ENCODE data around the gene CTNNBIP1. TPM values are rescaled to one million over a fixed set of nuclear protein-coding genes. Genes with fewer than 3 reads are reported as not detected.

Gene CTNNBIP1
- total RNA-seq, 1 experiment from 2014 or later, result 20.8 TPM

DNA sequence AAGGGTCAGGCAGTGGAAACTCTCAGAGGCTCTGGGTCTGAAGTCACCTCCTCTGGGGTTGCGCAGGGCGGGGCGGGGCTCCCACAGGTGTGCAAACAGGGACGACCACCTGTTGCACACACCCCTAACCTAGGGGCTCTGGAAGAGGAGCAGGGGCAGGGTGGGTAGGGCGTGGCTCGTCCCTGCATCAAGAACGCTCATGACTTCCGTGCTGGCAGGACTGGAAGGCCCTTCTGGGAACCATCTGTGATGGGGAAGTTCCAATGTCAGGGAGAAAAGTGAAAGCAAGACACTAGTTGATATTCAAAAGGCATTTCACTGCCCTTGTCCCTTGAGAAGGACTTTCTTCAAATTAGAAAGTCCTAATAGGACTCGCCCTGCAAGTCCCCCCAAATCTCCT is 64.2 kb downstream of the CTNNBIP1 start:
- in situ Hi-C loops (cut with HindIII; ENCODE audit: low pct_unique_long_range_greater_than_20kb, low sequenced_read_pairs), result no loop called here
- no peak for DNase-seq (ENCODE audit: low read depth)

DNA sequence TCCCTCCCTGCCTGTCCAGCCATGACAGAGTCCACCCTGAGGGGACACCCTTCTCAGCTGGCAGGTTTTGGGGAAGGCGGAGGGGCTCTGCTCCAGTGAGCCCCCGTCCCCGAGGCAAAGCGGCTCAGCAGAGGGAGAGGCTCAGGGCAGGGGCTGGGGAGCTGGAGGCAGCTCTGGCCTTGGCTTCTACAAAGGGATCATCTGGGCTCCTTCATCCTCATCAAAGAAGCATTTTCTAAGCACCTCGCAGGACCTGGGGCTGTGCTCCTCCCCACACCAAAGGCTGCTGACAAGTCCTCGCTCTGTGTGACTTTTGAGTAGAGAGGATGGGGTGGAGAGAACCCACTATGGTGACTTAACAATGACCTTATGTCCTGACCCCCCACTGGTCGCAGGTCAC is 65.3 kb downstream of the CTNNBIP1 start:
- no peak for DNase-seq (ENCODE audit: low read depth)
- in situ Hi-C loops (cut with HindIII; ENCODE audit: low pct_unique_long_range_greater_than_20kb, low sequenced_read_pairs), result no loop called here

DNA sequence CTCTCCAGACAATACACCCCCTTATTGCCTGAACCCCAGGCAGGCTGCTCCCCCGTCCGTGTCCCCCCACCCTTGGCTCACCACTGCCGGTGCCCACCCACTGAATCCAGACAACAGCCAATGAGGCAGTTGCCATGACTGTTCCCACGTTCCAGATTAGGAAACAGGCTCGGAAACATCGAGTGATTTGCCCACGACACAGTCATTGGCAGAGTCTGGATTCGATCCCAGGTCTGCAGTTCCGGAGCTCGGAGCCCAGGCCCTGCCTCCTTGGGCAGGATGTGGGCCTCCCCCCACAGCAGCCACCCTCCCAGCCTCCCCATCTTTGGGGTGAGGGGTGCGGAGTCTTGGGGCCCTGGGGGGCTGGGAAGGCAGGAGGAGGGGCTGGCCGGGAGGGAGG is 66.0 kb downstream of the CTNNBIP1 start:
- in situ Hi-C loops (cut with HindIII; ENCODE audit: low pct_unique_long_range_greater_than_20kb, low sequenced_read_pairs), result no loop called here
- no peak for DNase-seq (ENCODE audit: low read depth)

DNA sequence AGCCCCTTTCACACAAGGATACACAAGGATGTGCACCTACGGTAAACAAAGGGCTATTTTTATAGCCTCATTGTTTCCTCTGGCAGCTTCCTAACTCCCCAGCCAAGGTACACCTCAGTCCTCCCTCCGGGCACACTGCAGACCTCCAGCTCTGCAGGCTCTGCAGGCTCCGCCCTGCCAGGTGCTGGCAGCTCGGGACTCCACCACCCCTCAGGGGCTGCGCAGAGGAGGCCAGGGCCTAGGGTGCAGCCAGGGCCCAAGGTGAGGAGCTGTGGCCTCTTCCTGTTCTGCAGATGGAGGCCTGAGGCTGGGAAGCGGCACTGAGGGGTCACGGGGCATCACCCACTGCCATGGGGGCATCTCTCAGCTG is 66.5 kb downstream of the CTNNBIP1 start:
- in situ Hi-C loops (cut with HindIII; ENCODE audit: low pct_unique_long_range_greater_than_20kb, low sequenced_read_pairs), result no loop called here
- DNase-seq (ENCODE audit: low read depth), result no peak

DNA sequence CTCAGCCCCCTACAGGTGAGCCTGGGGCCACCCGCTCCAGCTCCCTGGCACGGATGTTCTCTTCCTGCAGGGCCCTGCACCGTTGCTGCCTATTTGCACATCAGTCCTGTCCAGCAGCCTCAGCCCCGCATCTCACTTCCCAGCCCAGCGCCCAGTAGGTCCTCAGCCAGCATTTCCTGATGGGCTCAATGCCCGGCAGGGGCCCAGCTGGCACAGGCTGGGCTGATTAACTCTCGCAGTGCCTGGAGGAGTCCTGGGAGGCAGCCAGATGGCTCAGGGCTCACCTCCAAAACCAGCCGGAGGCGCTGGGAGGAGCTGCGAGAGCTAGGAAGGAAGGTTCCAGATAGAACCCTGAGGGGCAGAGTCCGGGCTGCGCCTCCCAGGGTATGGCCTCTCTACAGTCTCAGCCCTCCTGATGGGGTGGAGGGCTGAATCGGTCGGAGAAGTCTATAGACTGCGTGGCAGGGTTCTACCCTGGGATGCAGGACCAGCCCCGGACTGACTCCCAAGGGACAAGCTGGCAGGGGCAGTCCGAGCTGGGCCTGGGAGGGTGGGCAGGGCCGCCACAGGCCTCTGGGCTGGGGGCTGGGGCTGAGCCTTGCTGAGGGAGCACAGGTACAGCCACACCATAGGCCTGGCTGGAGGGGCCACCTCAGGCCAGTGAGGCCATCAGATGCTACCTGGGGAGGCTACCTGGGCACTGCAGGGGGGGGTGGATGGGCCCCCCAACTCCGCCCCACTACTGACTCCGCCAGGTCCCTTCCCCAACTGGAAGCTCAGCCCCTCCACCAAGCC is 67.1 kb downstream of the CTNNBIP1 start:
- no peak for DNase-seq (ENCODE audit: low read depth)
- in situ Hi-C loops (cut with HindIII; ENCODE audit: low pct_unique_long_range_greater_than_20kb, low sequenced_read_pairs), result no loop called here

DNA sequence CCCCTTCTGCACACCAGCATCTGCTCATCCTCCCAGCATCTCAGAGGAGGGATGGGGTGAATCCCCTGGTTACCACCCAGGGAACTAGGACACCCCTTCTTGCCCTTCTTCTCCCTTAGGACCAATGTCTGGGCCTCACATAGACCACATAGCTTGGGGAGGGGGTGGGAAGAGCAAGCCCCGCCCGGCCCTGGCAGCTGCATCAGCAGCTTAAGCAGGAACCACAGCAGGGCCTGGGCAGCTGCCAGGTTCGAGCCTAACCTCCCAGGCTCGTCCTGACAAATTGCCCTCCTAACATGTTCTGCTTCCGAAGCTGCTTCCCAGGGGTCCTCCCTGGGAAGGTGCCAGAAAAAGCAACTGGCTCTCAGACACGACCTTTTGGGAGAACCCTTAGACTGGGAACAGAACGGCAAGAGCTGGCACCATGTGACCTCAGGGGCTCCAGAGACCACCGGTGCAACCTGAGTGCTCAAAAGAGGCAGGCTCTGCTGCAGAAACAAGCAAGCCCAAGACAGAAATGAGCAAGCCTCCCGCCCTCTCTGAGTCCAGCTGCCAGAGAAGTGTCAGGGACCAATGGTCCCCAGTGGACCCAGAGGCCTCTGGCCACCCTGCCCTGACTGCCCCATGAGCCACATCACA is 67.9 kb downstream of the CTNNBIP1 start:
- no peak for DNase-seq (ENCODE audit: low read depth)
- in situ Hi-C loops (cut with HindIII; ENCODE audit: low pct_unique_long_range_greater_than_20kb, low sequenced_read_pairs), result no loop called here

DNA sequence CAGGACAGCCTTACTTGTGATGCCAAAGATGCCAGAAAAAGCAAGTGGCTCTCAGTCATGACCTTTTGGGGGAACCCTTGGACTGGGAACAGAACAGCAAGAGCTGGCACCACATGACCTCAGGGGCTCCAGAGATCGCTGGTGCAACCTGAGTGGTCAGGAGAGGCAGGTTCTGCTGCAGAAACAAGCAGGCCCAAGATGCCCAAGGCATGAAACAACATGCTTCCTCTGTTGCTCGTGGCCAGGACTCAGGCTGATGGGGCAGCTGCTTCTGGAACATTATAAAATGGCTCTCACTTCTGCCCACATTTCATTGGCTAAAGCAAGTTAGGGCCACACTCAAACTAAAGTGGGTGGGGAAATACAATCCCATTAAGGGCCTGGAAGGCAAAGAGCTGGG is 68.6 kb downstream of the CTNNBIP1 start:
- in situ Hi-C loops (cut with HindIII; ENCODE audit: low pct_unique_long_range_greater_than_20kb, low sequenced_read_pairs), result no loop called here
- DNase-seq (ENCODE audit: low read depth), result no peak

DNA sequence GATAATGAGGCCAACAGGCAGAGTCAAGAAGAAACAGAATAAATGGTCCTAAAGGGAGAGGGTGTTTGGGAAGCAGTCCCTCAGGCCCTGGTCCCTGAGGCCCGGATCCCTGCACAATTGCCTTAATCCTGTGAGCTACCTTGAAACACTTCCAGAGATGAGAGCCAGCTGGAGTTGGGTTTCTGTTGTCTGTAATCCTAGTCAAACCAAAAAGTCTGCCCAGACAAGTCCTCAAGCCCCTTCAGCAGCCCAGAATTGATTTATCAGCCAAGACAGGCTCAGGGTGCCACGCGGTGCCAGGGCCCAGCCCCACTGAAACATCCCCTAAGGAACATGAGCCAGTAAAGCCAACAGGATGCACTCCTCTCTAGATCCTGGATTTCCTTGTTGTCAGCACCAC is 69.9 kb downstream of the CTNNBIP1 start:
- in situ Hi-C loops (cut with HindIII; ENCODE audit: low pct_unique_long_range_greater_than_20kb, low sequenced_read_pairs), result no loop called here
- no peak for DNase-seq (ENCODE audit: low read depth)

DNA sequence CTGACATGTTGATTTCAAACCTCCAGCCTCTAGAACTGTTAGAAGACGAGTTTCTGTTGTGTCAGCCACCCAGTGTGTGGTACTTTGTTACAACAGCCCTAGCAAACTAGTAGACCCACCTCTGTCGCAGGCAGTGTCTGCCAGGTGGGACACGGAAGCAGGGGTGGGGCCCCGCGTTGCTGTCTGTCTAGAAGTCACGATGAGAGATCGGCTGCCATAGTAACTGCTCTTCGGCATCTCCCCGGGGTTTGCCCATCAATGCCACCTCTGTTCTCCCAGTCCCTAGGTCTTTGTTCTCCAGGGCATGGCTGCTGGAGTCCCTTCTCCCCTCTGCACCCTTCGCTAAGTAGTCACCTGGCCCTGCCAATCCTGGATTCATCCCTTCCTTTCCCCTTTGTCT is 71.1 kb downstream of the CTNNBIP1 start:
- in situ Hi-C loops (cut with HindIII; ENCODE audit: low pct_unique_long_range_greater_than_20kb, low sequenced_read_pairs), result no loop called here
- DNase-seq (ENCODE audit: low read depth), result no peak

DNA sequence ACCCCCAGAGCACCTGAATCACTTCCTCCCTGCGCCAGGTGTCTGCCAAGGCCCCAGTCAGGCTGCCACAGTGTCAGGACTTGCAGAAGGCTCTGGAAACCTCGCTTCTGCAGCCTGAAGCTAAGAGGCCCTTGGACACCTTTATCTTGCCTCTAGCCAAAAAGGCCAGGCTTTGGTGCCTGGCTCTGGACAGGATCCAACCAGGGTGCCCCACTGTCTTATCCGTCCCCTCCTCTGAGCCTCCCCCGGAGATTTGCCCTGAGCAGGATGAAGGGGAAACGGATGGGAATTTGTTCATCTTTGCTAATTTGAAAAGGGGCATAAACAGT is 73.5 kb downstream of the CTNNBIP1 start:
- in situ Hi-C loops (cut with HindIII; ENCODE audit: low pct_unique_long_range_greater_than_20kb, low sequenced_read_pairs), result no loop called here

DNA sequence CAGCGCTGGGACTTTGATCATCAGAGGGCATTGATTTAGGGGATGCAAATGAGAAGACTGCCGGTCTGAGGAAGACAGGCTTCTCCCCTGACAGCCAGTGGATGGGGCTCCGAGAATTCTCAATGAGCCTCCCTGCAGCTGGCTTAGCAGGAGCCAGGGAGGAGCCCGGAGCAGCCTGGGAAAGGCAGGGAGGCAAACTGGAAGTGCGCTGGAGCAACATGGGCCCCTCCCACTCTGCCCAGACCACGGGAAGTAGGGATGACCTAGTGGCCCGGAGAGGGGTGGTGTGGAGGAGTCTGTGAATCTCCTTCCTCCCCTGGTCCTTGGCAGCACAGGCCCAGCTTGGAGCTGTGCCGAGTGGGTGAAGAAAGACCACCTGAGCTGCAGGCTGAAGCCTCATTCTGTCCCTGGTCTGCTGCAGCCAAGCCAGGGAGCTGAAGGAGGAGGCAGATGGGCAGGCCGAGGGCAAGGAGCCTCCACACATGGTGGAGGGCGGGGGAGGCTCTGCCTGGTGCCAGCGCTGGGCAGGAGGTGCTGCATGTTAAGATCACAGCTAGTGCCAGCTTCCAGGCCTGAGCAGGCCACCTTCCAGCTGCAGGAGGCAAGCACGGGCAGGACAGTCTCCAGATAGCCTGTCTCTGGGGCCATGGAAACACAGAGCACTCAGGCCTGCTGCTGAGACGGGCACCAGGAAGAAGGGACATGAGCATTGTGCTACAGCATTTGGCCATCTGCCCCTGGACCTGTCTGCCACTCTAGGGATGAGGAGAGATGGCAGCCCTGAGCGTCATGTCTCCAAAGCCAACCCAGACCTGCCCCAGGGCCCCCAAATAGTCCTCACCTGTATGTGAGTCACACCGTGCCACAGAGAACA is 74.1 kb downstream of the CTNNBIP1 start:
- in situ Hi-C loops (cut with HindIII; ENCODE audit: low pct_unique_long_range_greater_than_20kb, low sequenced_read_pairs), result no loop called here
- DNase-seq (ENCODE audit: low read depth), result no peak

More for the DNA sequence above, 73.5 kb downstream of the CTNNBIP1 start:
- no peak for DNase-seq (ENCODE audit: low read depth)

DNA sequence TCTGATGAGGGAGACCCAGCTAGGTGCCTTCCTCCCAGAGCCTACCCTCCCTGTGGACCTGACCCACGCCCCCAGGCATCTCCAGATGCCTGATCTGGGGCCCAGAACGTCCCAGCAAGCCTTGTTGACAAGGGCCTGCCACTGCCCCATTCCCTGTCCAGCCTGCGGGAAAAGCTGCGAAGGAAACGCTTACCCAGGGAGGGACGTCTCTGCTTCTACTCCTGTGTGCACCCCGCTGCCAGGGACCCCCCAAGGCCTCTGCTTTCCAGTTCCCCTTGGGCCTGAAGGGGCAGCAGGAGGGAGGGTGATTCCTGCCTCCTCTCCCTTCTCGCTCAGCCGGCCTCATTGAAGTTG is 74.7 kb downstream of the CTNNBIP1 start:
- in situ Hi-C loops (cut with HindIII; ENCODE audit: low pct_unique_long_range_greater_than_20kb, low sequenced_read_pairs), result no loop called here
- no peak for DNase-seq (ENCODE audit: low read depth)

DNA sequence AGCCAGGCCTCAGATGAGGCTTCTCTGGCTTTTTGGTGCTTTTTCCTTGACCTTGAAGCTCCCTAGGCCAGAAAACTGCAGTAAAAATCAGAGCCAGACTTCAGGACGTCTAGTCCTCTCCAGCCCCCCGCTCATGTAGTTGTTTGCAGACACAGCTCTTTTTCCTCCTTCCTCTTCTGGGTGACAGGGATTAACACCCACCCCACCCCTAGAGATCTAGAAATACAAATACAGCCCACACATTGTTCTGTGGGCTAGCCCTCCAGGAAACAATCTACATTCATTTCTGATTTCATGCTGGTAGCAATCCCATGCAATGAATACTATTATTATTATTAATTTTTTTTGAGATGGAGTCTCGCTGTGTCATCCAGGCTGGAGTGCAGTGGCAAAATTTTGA is 76.4 kb downstream of the CTNNBIP1 start:
- DNase-seq (ENCODE audit: low read depth), result no peak
- in situ Hi-C loops (cut with HindIII; ENCODE audit: low pct_unique_long_range_greater_than_20kb, low sequenced_read_pairs), result no loop called here

DNA sequence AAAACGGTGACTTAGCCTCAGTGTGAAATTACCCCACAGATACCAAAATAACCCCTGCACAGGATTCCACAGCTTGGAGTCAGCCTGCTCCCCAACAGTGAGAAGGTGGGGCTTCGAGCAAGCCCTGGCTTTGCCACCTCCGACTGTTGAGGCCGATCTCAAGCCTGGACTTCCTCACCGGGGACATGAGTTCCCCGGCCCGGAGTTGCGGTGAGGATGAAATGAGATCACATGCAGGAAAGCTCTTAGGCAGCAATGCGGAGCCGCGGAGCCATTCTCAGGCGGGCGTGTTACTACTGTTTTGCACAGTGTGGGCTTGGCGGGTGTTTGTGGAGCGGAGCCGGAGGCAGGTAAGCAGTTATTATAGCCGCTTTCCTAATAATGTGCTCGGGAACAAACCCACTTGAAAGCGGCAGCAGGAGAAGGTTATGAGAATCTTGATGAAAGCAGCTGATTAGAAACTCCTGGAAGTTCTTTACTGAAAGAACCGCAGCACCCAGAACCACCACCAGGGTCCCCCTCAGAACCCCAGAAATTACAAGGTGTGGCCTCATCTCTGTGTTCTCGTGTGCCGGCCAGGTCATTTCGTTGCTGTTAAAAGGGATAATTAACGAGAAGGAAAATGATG is 82.4 kb downstream of the CTNNBIP1 start:
- no peak for DNase-seq (ENCODE audit: low read depth)

DNA sequence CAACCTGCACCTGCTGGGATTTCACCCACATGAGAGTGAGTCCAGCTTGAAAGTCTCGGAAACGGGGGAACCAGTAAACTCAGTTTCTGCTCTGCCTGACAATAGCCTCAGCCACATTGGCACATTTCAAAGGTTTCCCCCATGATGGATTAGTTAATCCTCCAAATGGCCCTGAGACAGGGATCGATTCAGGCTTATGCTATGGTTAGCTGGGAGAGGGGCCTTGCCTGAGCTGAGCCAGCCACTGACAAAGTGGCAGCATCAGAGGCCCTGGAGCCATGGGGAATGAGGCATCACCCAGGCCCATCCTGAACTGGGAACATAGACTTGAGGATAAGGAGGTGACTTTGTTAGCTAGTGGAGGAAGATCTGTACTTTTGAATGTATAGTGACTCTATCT is 83.5 kb downstream of the CTNNBIP1 start:
- DNase-seq (ENCODE audit: low read depth), result no peak
- in situ Hi-C loops (cut with HindIII; ENCODE audit: low pct_unique_long_range_greater_than_20kb, low sequenced_read_pairs), result no loop called here

More for the DNA sequence above, 82.4 kb downstream of the CTNNBIP1 start:
- in situ Hi-C loops (cut with HindIII; ENCODE audit: low pct_unique_long_range_greater_than_20kb, low sequenced_read_pairs), result no loop called here

DNA sequence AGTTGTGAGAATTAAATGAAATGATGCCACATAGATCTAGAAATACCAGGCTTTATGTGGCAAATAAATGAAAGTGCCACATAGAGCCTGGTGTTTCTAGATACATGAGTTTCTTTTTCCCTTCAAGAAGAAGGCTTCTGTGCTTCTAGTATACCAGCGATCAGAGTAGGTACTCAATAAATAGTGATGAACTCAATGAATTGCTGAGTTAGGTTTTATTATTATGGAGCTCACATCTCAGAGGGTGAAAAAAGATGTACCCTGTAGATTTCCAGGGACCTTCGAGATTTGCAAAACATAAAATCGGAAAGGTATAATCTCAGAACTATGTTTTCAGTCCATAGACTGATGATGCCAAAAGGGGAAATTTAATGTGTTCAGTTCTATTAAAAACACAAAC is 84.0 kb downstream of the CTNNBIP1 start:
- no peak for DNase-seq (ENCODE audit: low read depth)
- in situ Hi-C loops (cut with HindIII; ENCODE audit: low pct_unique_long_range_greater_than_20kb, low sequenced_read_pairs), result no loop called here

DNA sequence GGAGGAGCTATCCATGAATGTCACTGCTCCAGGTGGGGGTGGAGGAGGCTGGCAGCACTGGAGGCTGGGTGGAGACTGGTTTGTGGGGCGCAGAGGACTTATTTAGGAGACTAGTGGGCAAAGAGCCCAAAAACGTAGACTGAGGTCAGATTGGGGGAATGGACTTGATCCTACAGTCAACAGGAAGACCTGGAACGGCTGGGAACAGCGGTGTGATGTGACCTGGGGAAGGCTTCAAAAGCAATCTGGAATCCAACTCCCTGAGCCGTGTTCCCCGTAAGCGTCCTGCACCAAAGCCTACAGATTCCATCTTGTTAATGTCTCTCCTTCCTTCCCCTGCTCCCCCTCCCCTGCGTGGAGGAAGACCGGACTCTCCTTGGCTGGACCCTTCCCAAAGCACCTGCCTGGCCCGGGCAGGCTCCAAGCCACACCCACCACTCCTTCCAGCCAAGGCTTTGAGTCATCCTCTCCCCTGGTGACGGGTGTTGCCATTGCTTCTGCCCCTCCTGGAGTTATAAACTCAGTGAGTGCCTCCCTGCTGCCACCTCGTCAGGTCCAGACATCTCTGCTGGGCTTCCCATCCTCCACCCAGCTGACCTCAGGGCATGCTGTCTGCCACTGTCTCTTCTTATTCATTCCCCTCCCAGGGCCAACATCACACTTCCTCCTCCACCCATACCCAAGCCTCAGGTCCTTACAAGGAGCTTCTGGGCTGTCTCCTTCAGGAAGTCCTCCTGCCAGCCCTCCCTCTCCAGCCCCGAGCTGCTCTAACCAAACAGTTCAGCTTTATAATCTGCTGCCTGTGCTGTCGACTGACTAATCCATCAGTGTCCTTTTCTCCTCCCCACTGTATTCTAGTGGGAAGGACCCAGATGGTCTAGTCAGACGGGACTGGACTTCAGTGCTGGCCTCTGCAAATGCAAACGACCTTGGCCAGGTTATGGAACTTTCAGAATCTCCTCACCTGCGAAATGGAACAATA is 84.7 kb downstream of the CTNNBIP1 start:
- DNase-seq (ENCODE audit: low read depth), result peak; percentile 99
- in situ Hi-C loops (cut with HindIII; ENCODE audit: low pct_unique_long_range_greater_than_20kb, low sequenced_read_pairs), result no loop called here

DNA sequence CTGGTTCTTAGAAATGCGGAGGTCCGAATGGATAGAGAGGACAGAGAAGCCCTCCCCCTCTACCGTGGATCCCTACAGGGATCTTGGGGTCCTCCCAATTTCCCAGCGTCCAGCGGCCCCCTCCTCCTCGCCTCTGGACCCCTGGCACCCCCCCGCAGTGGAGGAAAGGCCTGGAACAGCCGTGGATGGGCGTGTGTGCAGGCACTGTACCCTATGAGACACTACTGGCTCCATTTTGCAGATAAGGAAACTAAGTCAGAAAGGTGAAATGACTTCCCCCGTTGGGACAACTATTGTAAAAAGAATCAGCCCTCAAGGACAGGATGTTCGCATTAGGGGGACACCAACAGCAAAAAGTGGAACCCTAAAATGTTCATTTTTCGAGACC is 85.4 kb downstream of the CTNNBIP1 start:
- no peak for DNase-seq (ENCODE audit: low read depth)
- in situ Hi-C loops (cut with HindIII; ENCODE audit: low pct_unique_long_range_greater_than_20kb, low sequenced_read_pairs), result no loop called here

Data from Caki2 (cell line).